Mesenteric fat pad (tissue), 1 donor: ENCODE measurements around the gene PSMD1. TPM values are rescaled to one million over a fixed set of nuclear protein-coding genes. Genes with fewer than 3 reads are reported as not detected.
"Not testable (repeated sequence)": the region's sequence is repeated elsewhere in the genome, so short reads cannot be mapped to it uniquely, and the experiment has no call there.

Source experiments
- DNase-seq: peaks from one replicate; pipeline ENCODE4 v3.0.0-alpha.2; 2020; ENCODE audit warnings: low spot score
- total RNA-seq: library from RNA; stranded (reverse); fragmentation: NEBNext Ultra II Directional; extraction: Animal tissue kit (Norgen Biotek cat#: 25700); gene quantifications from one replicate; pipeline ENCODE4 v1.2.1, GENCODE V29; 2021
- donor health status: DM: yes; HTN: yes; CAD: no.

The PSMD1 gene
- total RNA-seq, 1 donor from 2014 or later, result 101 TPM

- DNase-seq, result no peak
Measured at GRCh38 chr2:231052494-231053451, 3.9 kb upstream of the PSMD1 start.

GRCh38 chr2:231053846-231054245 lies 2.8 kb upstream of the PSMD1 start:
- no peak for DNase-seq

- no peak for DNase-seq
Measured at GRCh38 chr2:231057590-231057989, 923 bp downstream of the PSMD1 start.

DNA sequence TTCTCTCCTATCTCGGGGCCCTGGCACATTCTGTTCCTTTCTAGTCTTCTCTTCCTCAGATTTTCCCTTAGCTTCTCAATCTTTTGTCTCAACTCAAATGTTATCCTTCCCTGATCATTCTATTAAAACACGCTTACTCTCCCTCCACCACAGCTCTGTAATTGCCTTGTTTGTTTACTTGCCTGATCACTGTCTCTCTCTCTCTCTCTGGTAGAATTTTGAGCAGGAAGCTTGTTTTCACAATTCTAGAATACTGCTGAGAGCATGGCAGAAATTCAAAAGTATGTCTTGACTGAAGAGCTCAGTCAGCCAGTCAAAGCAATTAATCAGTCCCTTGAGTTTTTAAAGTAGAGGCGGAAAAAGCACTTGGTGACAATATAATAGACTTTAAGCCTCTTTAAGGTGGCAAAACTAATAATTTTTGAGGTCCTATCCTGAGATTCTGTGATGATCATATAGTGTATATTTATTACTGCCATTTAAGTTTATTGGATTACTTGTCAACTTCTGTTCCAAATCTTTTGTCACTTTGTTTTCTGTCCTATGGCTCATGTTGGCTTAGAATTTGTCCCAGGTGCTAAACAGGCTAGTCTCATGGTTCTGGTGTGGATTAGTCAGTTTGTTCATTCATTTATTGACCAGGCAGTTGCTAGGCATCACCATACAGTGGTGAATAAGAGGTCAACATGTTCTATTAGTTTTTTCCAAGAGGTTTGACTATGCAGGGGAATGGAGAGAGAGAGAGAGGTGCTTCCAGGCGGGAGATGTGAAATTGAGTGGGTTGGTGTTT lies 2.3 kb downstream of the PSMD1 start:
- no peak for DNase-seq

DNA sequence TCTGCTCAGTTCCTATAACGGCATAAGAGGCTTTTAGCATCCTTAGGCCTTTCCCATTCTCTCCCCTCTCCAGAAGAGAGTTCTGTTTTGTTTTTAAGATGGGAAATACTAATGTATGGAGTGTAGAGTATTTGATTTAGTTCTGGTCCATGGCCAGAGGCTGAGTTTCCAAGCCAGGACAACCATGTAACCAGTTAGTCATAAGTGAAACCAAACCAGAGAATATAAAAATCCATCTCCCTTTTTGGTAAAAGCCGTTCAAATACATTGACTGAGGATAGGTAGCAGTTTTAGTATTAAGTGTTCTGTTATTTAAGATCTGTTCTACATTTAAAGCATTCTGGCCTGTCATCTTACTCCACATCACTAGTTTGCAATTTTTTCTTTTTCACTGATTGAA lies 3.1 kb downstream of the PSMD1 start:
- DNase-seq, result no peak

- no peak for DNase-seq
Measured at GRCh38 chr2:231062776-231063175, 6.1 kb downstream of the PSMD1 start.

- no peak for DNase-seq
Measured at GRCh38 chr2:231063347-231063746, 6.7 kb downstream of the PSMD1 start.

DNA sequence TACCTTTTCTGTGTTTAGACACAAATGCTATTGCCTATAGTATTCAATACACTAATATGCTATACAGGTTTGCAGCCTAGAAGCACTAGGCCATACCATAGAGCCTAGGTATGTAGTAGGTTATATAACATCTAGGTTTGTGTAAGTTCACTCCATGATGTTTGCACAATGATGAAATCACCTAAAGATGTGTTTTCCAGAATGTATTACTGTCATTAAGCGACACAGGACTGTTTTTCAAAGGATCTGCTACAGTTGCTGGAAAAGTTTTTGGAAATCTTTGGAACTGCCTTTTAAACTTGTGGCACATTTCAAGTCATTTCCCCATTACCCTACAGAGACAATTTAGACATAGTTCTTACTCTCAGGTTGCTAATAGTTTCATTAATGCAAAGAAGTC lies 9.3 kb downstream of the PSMD1 start:
- DNase-seq, result no peak

GRCh38 chr2:231067531-231067930 lies 10.9 kb downstream of the PSMD1 start:
- DNase-seq, result not testable (repeated sequence)

DNA sequence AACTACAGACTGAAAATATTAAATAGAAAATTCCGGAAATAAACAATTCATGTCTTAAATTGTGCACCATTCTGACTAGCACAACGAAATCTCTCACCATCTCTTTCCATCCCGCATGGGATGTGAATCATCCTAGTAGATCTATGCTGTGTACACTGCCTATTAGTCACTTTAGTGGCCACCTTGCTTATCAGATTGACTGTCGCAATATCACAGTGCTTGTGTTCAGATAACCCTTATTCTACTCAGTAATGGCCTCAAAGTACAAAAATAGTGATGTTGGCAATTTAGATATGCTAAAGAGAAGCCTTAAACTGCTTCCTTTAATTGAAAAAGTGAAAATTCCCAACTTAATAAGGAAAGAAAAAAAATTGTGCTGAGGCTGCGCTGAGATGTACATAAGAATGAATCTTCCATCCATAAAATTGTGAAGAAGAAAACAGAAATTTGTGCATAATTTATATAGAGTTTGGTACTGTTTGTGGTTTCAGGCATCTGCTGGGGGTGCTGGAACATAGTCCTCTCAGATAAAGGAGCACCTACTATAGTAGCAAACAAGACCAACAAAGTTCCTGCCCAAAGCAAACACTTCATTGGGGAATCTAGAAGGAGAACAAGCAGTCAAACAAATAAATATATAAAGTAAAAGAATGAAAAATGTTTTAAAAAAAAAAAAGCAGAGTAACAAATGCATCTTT lies 12.0 kb downstream of the PSMD1 start:
- no peak for DNase-seq

- DNase-seq, result no peak
Measured at GRCh38 chr2:231069379-231070054, 12.8 kb downstream of the PSMD1 start.

DNA sequence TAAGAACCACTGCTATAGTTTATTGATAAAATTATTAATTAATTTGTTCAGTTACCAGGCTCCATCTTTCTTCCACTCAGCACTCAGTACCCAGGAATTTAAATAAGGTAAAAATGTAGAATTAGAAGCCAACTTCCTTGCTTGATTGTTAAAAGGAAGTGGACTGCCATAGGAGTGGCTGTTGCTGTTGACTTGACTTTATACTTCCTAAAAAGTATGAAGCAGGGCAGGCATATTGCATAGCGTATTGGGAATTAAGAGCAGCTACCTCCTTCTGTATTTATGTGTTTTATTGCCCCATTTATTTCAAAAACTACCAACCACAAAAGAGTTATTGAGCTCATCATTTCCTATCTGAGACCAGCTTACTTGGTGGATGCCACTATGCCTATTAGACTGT lies 27.9 kb downstream of the PSMD1 start:
- no peak for DNase-seq

- DNase-seq, result no peak
Measured at GRCh38 chr2:231088754-231089153, 32.1 kb downstream of the PSMD1 start.

- no peak for DNase-seq
Measured at GRCh38 chr2:231093933-231094332, 37.3 kb downstream of the PSMD1 start.

DNA sequence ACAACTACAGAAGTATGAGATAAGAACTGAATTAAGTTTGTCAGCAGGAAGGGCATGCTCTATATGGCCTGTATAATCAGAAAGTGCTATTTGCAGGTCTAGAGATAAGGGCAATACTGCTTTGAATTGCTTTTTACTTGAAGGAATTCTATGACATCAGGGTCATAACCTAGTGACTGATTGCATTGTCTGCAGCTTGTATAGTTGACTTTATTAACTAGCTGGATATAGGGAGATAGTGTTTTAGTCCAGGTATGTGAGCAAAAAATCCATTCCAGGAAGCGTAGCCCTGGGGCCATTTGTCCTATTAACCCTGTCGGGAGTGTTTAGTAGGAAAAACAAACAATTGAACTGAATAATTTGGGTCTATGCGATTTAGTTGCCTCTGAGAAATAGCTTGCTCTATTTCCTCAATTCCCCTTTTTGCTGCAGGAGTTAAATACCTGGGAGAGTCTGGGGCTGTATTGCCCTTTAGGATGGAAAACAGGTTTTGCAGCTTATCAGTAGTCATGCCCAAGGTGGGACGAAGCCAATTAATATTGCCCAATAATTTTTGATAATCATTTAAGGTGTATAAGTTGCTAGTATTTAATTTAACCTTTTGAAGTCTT lies 38.2 kb downstream of the PSMD1 start:
- DNase-seq, result no peak

DNA sequence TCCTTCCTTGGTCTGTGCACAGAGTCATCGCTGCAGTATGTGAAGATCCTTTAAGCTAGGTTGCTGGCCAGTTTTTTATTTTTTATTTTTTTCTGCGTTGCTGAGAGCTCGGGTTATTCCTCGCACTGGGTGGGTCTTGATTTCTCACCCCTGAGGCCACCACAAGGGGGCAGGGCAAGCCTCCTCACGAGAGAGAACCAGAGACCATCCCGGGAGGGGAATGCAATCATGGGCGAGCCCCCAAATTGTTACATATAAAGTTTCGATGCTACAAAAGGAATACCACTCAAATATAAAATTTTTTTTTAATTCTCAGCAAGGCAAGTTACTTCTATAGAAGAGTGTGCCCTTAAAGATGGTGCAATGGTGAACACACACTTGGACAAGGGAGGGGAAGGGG lies 43.3 kb downstream of the PSMD1 start:
- DNase-seq, result no peak

GRCh38 chr2:231100321-231100720 lies 43.7 kb downstream of the PSMD1 start:
- not testable (repeated sequence) for DNase-seq

DNA sequence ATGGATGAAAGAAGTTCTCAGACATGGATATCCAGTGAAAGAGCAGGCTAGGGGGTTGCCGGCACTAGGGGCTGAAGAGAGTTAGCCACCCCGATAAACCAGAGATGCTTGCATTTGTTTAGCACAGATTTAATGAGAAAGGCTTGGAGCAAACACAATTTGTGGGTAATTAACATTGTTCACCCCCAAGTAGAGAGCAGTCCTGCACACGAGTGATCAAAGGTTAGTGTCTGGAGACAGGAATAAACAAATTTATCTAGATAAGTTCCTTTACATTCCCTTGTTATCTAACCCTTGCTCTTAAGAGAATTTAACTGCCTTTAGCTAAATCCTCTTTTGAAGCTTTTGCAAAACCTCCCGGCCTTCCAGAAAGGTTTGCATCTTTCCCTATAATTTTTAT lies 44.3 kb downstream of the PSMD1 start:
- DNase-seq, result no peak

GRCh38 chr2:231102772-231103171 lies 46.1 kb downstream of the PSMD1 start:
- DNase-seq, result no peak

GRCh38 chr2:231104115-231104713 lies 47.5 kb downstream of the PSMD1 start:
- no peak for DNase-seq
